Measurements from ENCODE around the gene RPS6KA5.

DNA sequence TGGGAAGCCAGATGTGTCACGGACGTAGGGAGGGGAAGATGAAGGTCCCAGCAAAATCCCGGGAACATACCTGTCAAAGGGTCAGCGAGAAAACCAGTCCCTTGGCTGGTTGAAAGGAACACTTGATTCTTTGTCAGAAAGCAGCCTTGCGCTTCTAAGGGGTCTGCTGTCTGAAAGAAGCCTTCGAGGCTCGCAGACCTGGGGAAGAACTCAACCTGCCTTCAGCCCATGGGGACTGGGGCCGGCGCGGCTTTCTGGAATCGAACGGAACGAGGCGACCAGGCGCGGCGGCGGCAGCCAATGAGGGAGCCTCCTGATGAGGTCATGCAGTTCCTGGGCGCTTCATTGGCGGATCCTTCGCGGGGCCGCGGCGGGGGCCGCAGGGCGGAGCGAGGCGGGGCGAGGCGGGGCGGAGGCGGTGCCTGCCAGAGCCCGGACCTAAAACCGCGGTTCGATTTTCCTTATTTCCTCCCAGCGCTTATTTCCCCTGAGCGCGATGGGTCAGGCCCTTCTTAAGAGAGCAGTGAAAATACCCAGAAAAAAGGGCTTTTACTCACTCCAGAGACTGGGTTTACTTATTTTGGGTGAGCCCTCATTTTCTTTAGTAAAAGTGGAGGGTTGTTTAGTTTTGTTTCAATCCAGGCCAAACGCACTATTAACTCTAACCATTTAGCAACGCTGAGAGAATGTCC, 232.4 kb downstream of the RPS6KA5 start:
- TF ChIP-seq, protein P1, sequence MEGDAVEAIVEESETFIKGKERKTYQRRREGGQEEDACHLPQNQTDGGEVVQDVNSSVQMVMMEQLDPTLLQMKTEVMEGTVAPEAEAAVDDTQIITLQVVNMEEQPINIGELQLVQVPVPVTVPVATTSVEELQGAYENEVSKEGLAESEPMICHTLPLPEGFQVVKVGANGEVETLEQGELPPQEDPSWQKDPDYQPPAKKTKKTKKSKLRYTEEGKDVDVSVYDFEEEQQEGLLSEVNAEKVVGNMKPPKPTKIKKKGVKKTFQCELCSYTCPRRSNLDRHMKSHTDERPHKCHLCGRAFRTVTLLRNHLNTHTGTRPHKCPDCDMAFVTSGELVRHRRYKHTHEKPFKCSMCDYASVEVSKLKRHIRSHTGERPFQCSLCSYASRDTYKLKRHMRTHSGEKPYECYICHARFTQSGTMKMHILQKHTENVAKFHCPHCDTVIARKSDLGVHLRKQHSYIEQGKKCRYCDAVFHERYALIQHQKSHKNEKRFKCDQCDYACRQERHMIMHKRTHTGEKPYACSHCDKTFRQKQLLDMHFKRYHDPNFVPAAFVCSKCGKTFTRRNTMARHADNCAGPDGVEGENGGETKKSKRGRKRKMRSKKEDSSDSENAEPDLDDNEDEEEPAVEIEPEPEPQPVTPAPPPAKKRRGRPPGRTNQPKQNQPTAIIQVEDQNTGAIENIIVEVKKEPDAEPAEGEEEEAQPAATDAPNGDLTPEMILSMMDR (IDR thresholded peaks at IDR 0.05; ENCODE audit: insufficient read depth, low read length): no peak
- TF ChIP-seq POLR2AphosphoS5 (IDR thresholded peaks at IDR 0.05; ENCODE audit: low read depth) (no peak), SPI1 (IDR thresholded peaks at IDR 0.05; ENCODE audit: borderline replicate concordance, low read depth) (no peak; the same call in 1 of the 2 replicates)
- TF ChIP-seq, protein P2, sequence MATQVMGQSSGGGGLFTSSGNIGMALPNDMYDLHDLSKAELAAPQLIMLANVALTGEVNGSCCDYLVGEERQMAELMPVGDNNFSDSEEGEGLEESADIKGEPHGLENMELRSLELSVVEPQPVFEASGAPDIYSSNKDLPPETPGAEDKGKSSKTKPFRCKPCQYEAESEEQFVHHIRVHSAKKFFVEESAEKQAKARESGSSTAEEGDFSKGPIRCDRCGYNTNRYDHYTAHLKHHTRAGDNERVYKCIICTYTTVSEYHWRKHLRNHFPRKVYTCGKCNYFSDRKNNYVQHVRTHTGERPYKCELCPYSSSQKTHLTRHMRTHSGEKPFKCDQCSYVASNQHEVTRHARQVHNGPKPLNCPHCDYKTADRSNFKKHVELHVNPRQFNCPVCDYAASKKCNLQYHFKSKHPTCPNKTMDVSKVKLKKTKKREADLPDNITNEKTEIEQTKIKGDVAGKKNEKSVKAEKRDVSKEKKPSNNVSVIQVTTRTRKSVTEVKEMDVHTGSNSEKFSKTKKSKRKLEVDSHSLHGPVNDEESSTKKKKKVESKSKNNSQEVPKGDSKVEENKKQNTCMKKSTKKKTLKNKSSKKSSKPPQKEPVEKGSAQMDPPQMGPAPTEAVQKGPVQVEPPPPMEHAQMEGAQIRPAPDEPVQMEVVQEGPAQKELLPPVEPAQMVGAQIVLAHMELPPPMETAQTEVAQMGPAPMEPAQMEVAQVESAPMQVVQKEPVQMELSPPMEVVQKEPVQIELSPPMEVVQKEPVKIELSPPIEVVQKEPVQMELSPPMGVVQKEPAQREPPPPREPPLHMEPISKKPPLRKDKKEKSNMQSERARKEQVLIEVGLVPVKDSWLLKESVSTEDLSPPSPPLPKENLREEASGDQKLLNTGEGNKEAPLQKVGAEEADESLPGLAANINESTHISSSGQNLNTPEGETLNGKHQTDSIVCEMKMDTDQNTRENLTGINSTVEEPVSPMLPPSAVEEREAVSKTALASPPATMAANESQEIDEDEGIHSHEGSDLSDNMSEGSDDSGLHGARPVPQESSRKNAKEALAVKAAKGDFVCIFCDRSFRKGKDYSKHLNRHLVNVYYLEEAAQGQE (IDR thresholded peaks at IDR 0.05; ENCODE audit: insufficient replicate concordance, low read depth): no peak

All from HL-60 (cell line).